HG02588 (cell line): Measurements from ENCODE around the gene ETNK2.

Experiments
- ATAC-seq: cut with Tn5 transposase; IDR thresholded peaks from one replicate; pipeline ENCODE4 v1.9.1; 2021; ENCODE audit warnings: mild to moderate bottlenecking, moderate library complexity; ENCODE audit not compliant: unreplicated experiment

The ETNK2 gene

DNA sequence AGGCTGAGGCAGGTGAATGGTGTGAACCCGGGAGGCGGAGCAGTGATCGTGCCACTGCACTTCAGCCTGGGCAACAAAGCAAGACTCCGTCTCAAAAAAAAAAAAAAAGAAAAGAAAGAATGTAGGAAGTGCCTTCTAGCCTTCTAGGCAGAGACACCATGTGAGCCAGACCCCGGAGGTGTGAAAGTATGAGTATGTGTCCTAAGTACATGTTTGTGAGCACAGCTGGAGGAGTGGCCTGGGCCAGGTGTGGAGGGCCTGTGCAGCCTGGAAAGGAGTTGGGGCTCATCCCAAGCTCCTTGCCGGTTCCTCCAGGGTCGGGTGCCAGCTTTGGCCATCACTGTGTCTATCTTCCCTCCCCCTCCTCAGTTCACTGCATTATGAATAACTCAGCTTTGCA is 66.0 kb downstream of the ETNK2 start:
- ATAC-seq, result no peak

DNA sequence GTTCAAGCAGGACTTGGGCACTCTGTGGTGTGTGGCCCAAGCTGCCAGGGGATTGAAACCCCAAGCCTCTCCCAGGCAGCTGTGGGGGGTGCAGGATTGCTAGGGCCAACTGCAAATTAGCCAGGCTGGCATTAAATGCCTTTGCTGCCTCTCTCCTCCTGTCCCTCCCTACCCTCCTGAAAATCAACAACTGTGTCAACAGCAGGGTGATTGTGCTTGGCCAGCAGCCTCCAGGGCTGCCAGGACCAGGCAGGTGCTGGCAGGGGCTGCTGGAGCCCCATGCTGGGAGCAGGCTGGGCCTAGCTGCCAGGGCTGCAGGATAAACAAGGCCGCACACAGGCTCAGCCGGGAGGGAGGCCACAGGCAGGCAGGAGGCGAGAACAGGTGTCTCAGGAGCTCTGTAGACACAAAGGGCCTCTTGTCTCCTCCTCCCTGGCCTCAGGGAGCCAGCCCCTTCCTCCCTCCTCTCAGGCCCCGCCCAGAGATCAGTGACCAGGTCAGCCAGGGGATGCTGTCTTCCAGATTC is 67.5 kb downstream of the ETNK2 start:
- ATAC-seq, result no peak

DNA sequence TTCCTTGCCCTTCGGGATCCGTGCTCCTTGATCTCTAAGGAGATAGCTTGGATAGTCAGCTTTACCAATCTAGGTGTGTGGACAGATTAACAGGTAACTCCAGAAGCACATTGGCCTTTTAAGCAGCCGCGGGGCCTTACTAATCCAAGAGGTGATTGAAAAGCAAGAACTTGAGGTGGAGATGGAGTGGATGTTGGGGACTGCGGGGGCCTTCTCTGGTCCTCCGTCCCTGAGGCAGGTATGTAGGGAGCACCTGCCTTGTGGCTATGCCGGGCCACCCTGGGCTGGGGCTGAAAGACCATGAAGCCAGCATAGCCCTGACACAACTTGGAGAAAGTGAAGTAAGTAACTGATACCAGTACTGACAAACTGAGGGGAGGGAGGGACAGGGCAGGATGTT is 68.4 kb downstream of the ETNK2 start:
- no peak for ATAC-seq

DNA sequence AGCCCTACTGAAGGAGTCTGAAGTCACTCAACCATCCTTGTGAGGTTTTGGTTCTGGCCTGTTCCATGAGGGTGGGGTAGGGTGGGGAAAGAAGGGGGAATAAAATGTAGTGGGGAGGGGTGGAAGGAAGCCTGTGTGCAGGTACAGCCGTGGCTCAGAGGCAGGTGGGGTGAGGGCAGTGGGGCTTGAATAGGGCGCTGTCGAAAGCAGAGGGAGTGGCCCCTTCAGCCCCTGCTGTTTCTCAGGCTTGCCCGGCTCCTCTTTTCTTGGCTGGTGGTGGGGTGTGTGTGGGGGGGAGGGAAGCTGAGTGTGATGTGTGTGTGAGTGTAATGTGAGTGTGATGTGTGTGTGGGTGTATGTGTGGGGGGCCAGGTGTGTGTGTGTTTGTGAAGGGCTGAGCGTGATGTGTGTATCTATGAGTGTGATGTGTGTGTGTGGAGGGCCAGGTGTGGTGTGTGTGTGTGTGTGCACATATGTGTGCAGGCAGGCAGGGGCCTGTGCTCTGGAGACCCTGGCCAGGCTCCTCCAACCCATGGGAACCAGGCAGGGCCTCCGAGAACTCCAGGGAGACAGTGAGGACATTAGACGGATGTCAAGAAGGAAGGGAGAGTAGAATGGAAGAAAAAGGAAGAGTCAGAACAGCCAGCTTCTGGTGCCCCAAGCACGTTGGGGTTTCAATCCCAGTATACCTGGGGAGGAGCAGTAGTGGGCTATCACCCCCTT is 69.9 kb downstream of the ETNK2 start:
- ATAC-seq, result no peak

DNA sequence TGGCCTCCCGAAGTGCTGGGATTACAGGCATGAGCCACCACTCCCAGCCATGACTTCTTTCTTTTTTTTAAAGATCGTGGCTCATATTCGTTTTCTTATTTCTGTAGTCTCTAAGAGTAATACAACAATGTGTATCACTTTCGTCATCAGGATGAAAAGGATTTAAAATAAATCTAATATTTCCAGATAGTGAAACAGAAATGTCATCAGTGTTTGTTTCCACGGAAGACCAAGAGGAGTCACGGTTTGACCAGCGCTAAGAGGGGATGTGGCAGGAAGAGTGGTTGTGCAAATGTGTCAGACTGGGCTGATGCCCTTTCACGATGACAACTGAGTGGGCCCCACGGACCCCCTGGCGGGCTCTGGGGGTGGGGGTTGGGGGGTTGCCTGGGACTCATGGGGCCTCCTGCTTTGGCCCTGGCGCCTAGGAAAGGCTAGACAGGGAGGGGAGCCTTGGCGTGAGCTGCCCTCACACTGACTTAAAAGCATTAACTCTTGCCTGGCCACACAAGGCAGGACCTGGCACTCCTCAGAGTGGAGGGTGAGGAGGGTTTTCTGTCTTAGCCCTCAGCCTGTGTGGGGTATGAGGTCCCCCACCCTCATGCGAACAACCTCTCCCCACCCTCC is 70.6 kb downstream of the ETNK2 start:
- no peak for ATAC-seq
